RPMI7951 (cell line): ENCODE data around the gene FOXC2. TPM values are rescaled to one million over a fixed set of nuclear protein-coding genes. Genes with fewer than 3 reads are reported as not detected.

Experiments used
- DNase-seq: peaks from one replicate; pipeline ENCODE4 v3.0.0-alpha.2; 2012; ENCODE audit warnings: low read depth
- total RNA-seq: library from RNA; depleted of rRNA; stranded (reverse); fragments of >200 nt; shearing (Covaris generic); gene quantifications from 2 replicates; pipeline ENCODE4 v1.2.3, GENCODE V29; 2014

Gene FOXC2
- total RNA-seq, 1 experiment from 2014 or later = 1.3 TPM

GRCh38 chr16:86556576-86556975 lies 10.1 kb upstream of the FOXC2 start:
- DNase-seq = no peak

GRCh38 chr16:86557587-86557986 lies 9.0 kb upstream of the FOXC2 start:
- DNase-seq = no peak

GRCh38 chr16:86558355-86559193 lies 8.1 kb upstream of the FOXC2 start:
- no peak for DNase-seq

- DNase-seq = no peak
These were observed 6.8 kb upstream of the FOXC2 start for GRCh38 chr16:86559802-86560305.

- no peak for DNase-seq
These were observed 4.3 kb upstream of the FOXC2 start for GRCh38 chr16:86562356-86562755.

GRCh38 chr16:86563469-86564345 lies 2.9 kb upstream of the FOXC2 start:
- peak; percentile 81 for DNase-seq

- DNase-seq = no peak
These were observed 1.4 kb upstream of the FOXC2 start for GRCh38 chr16:86565181-86565631.

GRCh38 chr16:86565644-86566511 lies 751 bp upstream of the FOXC2 start:
- DNase-seq = no peak

GRCh38 chr16:86566966-86567700 lies 504 bp downstream of the FOXC2 start:
- peak; percentile 71 for DNase-seq

- peak; percentile 66 for DNase-seq
These were observed 1.3 kb downstream of the FOXC2 start for GRCh38 chr16:86567701-86568581.

- no peak for DNase-seq
These were observed 2.3 kb downstream of the FOXC2 start for GRCh38 chr16:86568677-86569623.

- no peak for DNase-seq
These were observed 3.2 kb downstream of the FOXC2 start for GRCh38 chr16:86569701-86570447.

GRCh38 chr16:86570558-86571529 lies 4.2 kb downstream of the FOXC2 start:
- DNase-seq = no peak

- DNase-seq = no peak
These were observed 4.9 kb downstream of the FOXC2 start for GRCh38 chr16:86571530-86571915.

- DNase-seq = no peak
These were observed 5.5 kb downstream of the FOXC2 start for GRCh38 chr16:86572041-86572521.

GRCh38 chr16:86572606-86573005 lies 6.0 kb downstream of the FOXC2 start:
- DNase-seq = no peak
